ENCODE data around the gene CRACR2B.

Gene CRACR2B

DNA sequence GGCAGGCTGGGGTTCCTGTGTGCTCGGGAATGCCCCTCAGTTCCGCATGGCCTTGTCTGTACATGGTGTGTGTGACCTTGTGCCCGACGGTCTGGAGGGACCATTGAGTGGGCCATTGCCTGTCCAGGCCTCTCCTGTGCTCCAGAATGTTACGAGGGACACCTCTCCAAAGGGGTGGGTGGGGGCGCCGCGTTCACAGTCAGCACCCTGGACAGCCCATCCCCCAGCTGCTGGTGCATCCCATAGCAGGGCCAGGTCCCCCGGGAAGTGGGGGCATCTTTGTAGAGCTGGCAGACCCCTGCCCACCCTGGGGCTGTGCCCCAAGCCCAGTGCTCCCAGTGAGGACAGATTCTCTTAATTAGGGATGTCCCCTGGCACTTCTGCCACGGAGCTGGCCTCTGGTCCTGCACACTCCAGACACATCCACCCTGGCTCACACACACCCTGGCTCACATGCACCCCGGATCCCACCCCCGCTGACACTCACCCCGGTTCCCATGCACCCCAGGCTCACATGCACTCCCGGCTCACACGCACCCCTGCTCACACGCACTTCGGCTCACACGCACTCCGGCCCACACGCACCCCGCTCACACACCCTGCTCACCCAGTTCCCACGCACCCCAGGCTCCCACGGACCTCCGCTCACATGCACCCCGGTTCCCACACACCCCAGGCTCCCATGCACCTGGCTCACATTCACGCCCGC is 30.5 kb downstream of the CRACR2B start:
- H3K4me1 Mint-ChIP-seq, result peaks cover 7% of the 10 kb centered on the region
- no peak overlapping the region for H3K27ac Mint-ChIP-seq
- ATAC-seq (no peak), DNase-seq (ENCODE audit: low spot score in 2 of 2) (no peak)
- H3K4me3 Mint-ChIP-seq, result no peak overlapping the region
- H3K9me3 Mint-ChIP-seq, result no peaks in the 10 kb centered on the region
- H3K36me3 Mint-ChIP-seq, result peaks cover 16% of the 10 kb centered on the region

DNA sequence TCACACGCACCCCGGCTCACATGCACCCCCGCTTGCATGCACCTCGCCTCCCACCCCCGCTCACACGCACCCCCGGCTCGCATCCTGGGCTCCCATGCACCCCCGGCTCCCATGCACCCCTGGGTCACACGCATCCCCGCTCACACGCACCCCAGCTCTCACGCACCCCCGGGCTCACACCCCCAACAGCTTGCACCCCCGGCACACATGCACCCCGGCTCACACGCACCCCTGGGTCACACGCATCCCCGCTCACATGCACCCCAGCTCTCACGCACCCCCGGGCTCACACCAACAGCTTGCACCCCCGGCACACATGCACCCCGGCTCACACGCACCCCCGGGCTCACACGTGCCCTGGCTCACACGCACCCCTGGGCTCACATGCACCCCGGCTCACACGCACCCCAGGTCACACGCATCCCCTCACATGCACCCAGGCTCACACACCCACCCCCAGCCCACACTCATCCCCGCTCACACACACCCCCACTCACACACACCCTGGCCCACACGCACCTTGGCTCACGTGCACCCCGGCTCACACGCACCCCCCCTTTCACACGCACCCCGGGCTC is 31.1 kb downstream of the CRACR2B start:
- no peak overlapping the region for H3K27ac Mint-ChIP-seq
- peaks cover 23% of the 10 kb centered on the region for H3K36me3 Mint-ChIP-seq
- H3K4me3 Mint-ChIP-seq, result no peak overlapping the region
- DNase-seq (ENCODE audit: low spot score in 2 of 2) (no peak), ATAC-seq (no peak)
- H3K9me3 Mint-ChIP-seq, result no peaks in the 10 kb centered on the region
- peaks cover 7% of the 10 kb centered on the region for H3K4me1 Mint-ChIP-seq

DNA sequence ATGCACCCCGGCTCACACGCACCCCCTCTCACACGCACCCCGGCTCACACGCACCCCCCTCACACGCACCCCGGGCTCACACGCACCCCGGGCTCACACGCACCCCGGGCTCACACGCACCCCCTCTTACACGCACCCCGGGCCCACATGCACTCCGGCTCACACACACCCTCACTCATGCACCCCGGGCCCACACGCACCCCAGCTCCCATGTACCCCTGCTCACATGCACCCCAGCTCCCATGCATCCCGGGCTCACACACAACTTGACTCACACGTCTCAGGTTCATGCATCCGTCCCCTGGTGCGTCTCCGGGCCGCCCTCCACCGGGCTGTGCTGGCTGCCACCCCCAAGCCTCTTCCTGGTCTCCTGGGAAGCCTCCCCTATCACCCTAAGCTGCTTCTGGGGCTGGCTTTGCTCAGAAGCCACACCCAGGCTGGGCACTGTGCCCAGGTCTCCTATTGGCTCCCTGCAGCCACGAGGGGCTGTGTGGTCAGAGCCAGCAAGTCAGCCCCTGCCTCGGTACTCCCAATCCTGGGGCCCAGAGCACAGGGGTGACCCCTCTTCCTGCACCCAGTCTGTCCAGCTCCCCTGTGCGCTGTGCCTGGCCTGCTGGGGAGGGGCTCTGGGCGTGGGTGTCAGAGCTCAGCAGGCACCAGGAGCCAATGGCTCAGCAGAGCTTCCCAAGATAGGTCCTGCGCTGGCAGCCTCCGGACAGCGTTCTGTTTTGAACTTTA is 31.8 kb downstream of the CRACR2B start:
- Mint-ChIP-seq H3K36me3 (peaks cover 25% of the 10 kb centered on the region), H3K9me3 (no peaks in the 10 kb centered on the region), H3K4me3 (no peak overlapping the region), H3K4me1 (peaks cover 7% of the 10 kb centered on the region), H3K27ac (no peak overlapping the region)
- no peak for DNase-seq (ENCODE audit: low spot score in 2 of 2)
- ATAC-seq, result no peak

DNA sequence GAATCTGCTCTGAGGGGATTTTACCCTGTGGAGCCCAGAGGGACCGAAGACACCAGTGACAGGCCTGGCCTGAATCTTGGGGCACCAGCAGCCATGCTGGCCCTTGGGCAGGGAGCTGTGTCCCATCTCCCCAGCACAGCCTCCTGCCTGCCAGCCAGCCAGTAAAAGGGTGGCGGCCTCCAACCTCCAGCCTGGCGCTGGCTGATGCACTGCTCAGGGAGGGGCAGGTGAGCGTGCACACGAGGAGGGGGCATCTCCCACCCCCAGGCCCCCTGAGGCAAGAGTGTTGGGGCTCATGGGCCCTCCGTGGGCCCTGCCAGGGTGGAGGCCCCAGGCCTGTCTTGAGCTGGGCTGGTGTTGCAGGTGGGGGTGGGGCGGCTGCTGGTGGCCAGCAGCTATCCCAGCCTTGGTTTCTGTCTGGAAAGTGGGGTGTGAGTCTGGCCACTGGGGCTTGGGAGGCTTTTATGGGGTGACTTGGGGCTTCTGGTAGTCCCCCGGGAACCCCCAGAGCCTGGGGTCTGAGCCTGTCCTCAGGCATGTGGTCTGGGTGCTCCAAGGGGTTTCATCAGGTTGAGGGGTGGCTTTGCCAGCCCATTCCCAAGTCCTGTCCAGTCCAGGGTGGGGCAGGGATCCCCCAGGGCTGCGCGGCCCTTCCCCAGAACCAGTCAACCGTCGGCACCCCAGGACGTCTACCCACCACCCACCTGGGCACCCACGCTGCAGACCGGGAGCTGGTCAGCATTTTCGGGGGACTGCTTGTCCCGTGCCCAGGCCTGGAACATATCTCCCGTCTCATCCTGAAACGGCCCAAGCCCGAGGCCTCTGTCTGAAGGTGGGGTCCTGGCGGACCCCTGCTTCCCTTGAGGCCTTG is 32.8 kb downstream of the CRACR2B start:
- DNase-seq (ENCODE audit: low spot score in 2 of 2) (no peak), ATAC-seq (no peak)
- Mint-ChIP-seq H3K36me3 (peaks cover 25% of the 10 kb centered on the region), H3K9me3 (no peaks in the 10 kb centered on the region), H3K4me3 (no peak overlapping the region), H3K27ac (no peak overlapping the region), H3K4me1 (peaks cover 7% of the 10 kb centered on the region)

DNA sequence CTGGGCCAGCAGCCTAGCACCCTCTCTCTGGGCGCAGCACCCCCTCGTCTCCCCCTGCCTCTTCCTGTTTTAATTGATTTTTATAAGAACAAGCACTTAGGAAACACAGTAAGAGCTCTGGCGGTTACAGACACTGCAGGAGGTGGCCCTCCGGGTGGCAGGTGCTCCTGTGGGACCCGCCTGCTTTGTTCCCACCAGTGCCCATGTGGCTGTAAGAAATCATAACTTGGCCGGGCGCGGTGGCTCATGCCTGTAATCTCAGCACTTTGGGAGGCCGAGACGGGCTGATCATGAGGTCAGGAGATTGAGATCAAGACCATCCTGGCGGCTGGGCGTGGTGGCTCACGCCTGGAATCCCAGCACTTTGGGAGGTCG is 33.4 kb downstream of the CRACR2B start:
- Mint-ChIP-seq H3K36me3 (peaks cover 25% of the 10 kb centered on the region), H3K4me1 (peaks cover 7% of the 10 kb centered on the region), H3K4me3 (no peak overlapping the region), H3K27ac (no peak overlapping the region), H3K9me3 (no peaks in the 10 kb centered on the region)
- no peak for ATAC-seq
- no peak for DNase-seq (ENCODE audit: low spot score in 2 of 2)

DNA sequence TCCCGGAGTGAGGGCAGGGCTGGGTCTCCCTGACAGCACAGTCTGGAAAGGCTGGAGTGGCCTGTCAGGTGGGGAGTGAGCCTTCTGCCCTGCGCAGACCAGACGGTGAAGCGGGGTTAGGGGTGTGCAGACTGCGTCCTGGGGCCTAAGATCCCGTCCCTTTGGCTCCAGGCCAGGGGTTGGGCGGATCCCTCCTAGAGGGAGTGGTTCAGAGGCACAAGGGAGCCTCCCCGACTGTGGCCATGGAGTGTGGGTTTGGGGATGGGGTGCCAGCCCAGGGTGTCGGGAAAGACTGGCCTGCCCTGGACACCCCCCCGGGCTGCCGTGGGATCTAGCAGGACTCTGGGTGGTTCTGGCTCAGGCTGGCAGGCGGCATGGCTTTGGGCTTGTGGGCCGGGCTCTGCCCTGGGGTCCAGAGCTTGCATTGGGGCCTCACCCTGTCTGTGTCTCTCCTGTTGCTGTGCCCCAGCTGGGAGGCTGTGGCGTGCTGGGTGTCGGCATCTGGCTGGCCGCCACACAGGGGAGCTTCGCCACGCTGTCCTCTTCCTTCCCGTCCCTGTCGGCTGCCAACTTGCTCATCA is 34.5 kb downstream of the CRACR2B start:
- Mint-ChIP-seq H3K9me3 (no peaks in the 10 kb centered on the region), H3K4me3 (no peak overlapping the region), H3K4me1 (peaks cover under 1% of the 10 kb centered on the region), H3K36me3 (peaks cover 25% of the 10 kb centered on the region), H3K27ac (peak overlapping the region; percentile 61)
- ATAC-seq, result no peak
- no peak for DNase-seq (ENCODE audit: low spot score in 2 of 2)

DNA sequence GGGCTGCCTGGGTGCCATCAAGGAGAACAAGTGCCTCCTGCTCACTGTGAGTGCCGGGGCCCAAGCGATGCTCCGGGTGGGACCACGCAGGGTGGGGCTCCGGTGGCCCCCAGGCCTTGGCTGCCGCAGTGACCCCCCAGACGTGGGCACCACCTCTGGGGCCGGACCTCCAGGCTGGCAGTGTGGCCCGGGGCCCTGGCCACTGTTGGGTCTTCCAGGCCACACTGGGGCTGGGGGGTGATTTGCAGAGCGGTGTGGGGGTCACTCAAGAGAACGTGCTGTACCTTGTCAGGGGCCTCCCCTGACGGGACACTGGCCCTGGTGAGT is 34.9 kb downstream of the CRACR2B start:
- H3K36me3 Mint-ChIP-seq, result peaks cover 25% of the 10 kb centered on the region
- H3K4me1 Mint-ChIP-seq, result no peaks in the 10 kb centered on the region
- H3K27ac Mint-ChIP-seq, result peak overlapping the region; percentile 61
- no peaks in the 10 kb centered on the region for H3K9me3 Mint-ChIP-seq
- ATAC-seq (no peak), DNase-seq (ENCODE audit: low spot score in 2 of 2) (no peak)
- no peak overlapping the region for H3K4me3 Mint-ChIP-seq

DNA sequence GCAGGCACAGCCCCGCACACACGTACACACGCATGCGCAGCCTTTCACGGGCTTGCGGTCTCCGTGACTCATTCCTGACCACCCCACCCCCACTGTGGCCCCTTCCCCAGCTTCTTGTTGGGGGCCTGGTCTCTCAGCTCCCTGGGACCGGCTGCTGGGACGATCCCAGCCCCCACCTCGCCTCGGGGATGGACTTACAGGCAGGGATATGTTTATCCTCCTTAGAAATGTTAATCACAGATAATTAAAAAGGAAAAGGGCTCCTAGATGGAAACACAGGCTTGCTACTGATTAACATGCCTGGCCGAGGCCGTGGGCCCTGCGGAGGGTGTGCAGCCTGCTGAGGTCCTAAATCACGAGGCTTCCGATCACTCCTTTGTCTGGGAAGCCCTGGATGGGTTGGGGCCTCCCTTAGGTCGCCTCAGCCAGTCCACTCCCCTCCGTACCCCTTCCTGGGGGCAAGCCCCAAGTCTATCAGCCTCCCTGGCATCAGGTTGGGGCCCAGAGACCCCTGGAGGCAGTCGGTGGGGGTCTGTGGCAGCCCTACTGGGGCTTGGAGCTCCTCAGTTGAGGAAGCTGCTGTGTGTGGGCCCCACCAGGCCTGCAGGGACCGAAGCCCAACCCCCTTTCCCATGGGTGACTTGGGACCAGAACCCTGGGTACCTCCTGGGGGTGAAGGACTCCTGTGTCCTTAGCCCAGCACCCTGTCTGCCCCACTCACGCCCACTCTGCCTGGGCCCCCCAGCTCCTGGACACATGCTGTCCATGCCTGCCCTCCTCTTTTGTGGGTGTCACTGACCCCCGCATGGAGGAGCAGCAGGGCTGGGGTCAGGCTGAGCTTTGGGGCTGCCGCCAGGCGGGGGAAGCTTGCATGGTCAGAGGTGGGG is 35.5 kb downstream of the CRACR2B start:
- Mint-ChIP-seq H3K4me3 (no peak overlapping the region), H3K36me3 (peaks cover 25% of the 10 kb centered on the region), H3K4me1 (no peaks in the 10 kb centered on the region), H3K9me3 (no peaks in the 10 kb centered on the region), H3K27ac (peak overlapping the region; percentile 78)
- DNase-seq (ENCODE audit: low spot score in 2 of 2), result no peak
- ATAC-seq, result peak; percentile 2

DNA sequence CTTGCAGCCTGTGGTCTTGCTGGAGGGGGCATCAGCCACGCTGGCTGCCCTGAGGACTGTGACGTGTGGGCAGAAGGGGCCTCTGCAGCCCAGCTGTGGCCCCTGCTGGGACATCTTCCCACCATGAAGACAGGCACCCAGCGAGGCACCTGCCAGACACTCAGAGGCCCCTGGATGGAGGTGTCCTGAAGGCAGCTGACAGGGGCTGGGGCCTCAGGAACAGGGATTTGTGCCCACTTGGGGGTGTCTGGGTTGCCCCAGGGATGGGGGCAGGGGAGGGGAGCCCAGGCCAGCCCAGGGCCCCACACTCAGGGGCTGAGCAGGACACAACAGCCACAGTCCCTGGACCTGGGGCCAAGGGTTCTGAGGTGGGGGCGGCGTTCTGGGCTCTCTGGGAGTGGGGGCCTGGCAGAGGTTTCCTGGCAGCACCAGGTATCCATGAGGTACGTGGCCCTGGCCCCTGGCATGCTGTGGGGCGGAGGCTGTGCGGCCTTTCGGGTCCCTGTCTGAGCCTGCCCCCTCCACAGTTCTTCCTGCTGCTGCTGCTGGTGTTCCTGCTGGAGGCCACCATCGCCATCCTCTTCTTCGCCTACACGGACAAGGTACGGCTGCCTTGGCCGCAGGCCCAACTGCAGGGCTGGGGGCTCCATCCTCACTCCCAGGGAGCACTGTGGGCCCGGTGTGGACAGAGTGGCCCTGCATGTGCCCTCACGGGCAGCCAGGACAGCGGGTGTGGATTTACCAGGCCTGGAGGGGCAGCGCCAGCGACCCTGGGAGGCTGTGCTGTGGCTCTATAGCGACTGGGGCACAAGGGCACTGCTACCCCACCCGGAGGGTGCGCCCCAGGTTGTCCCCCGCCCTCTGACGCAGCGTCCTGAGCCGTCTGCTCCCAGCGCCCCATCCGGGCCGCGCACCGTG is 36.5 kb downstream of the CRACR2B start:
- Mint-ChIP-seq H3K4me1 (no peaks in the 10 kb centered on the region), H3K4me3 (no peak overlapping the region), H3K9me3 (no peaks in the 10 kb centered on the region), H3K36me3 (peaks cover 21% of the 10 kb centered on the region), H3K27ac (peak overlapping the region; percentile 78)
- ATAC-seq, result peak; percentile 9
- DNase-seq (ENCODE audit: low spot score in 2 of 2), result no peak

DNA sequence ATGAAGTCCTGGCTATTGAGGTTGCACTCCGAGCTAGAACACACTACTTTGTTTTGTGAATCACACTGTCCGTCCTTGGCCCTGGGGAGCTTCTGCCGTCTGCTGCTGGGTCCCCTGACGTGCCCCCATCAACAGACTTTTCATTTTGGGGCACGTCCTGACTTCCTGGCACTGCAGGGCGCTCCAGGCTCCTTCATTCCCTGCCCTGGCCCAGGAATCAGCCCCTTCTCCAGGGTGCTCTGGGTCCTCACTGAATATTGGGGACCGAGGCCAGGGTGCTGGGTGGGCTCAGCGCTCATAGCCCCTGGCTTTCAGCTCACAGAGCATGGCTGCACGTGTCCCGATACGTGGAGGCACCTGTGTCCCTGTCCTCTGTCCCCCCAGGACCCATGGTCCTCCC is 37.2 kb downstream of the CRACR2B start:
- ATAC-seq (no peak), DNase-seq (ENCODE audit: low spot score in 2 of 2) (no peak)
- no peaks in the 10 kb centered on the region for H3K9me3 Mint-ChIP-seq
- H3K27ac Mint-ChIP-seq, result no peak overlapping the region
- H3K4me1 Mint-ChIP-seq, result no peaks in the 10 kb centered on the region
- H3K36me3 Mint-ChIP-seq, result peaks cover 20% of the 10 kb centered on the region
- H3K4me3 Mint-ChIP-seq, result no peak overlapping the region

DNA sequence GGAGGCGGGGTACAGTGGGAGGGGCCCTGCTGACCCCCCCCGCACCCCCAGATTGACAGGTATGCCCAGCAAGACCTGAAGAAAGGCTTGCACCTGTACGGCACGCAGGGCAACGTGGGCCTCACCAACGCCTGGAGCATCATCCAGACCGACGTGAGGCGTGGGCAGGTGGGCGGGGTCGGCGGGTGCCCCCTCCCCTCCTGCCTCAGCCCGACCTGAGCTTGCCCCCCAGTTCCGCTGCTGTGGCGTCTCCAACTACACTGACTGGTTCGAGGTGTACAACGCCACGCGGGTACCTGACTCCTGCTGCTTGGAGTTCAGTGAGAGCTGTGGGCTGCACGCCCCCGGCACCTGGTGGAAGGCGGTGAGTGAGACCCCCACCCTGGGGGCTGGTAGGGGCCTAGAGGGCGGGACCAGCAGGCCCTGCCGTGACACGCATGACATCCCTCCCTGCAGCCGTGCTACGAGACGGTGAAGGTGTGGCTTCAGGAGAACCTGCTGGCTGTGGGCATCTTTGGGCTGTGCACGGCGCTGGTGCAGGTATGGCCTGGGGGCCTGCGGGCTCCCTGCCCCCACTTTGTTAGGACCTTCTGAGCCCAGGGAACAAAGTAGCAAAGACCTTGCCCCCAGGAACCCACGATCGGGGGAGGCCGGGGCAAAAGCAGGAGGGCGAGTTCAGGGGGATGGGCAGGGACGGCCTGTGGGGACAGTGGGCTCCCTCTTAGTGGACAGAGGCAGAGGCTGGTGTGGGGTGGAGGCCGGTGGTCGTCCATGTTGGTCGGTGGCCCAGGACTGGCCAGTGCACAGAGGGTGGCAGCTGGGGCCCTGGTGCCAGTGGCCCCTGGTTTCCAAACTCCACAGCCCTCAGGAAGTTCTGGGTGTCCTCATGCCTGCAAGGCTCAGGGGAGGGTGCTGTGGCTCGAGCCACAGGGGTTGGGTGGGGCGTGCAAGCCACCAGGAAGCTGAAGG is 38.0 kb downstream of the CRACR2B start:
- ATAC-seq (no peak), DNase-seq (ENCODE audit: low spot score in 2 of 2) (no peak)
- no peaks in the 10 kb centered on the region for H3K4me1 Mint-ChIP-seq
- peaks cover 20% of the 10 kb centered on the region for H3K36me3 Mint-ChIP-seq
- H3K27ac Mint-ChIP-seq, result no peak overlapping the region
- no peak overlapping the region for H3K4me3 Mint-ChIP-seq
- H3K9me3 Mint-ChIP-seq, result no peaks in the 10 kb centered on the region

DNA sequence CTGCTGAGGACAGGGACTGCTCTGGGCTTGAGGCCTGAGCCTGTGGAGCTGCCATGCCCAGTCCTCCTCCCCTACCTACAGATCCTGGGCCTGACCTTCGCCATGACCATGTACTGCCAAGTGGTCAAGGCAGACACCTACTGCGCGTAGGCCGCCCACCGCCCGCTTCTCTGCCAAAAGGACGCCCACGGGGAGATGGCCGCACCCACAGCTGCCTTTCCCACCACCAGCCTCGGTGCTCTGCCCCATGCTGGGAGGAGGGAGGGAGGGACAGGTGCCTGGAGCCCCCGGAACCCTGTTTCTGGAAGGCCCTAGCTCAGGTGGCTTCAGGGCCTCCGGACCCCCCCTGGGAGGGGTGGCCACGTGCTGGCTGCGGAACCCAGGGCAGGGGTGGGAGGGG is 38.8 kb downstream of the CRACR2B start:
- Mint-ChIP-seq H3K36me3 (peaks cover 19% of the 10 kb centered on the region), H3K9me3 (no peaks in the 10 kb centered on the region), H3K4me3 (no peak overlapping the region), H3K27ac (no peak overlapping the region), H3K4me1 (no peaks in the 10 kb centered on the region)
- DNase-seq (ENCODE audit: low spot score in 2 of 2), result no peak
- ATAC-seq, result no peak
